ELF-1 (cell line): ENCODE measurements around the gene PTPRN2.
A peak's percentile ranks its signal among the peaks of the same experiment; 100 is the strongest.
"Not testable (repeated sequence)": the region's sequence is repeated elsewhere in the genome, so short reads cannot be mapped to it uniquely, and the experiment has no call there.

ENCODE experiments used
- DNase-seq: peaks from one replicate; pipeline ENCODE4 v3.0.0-alpha.2; 2016; ENCODE audit warnings: low read depth, low spot score

The PTPRN2 gene

DNA sequence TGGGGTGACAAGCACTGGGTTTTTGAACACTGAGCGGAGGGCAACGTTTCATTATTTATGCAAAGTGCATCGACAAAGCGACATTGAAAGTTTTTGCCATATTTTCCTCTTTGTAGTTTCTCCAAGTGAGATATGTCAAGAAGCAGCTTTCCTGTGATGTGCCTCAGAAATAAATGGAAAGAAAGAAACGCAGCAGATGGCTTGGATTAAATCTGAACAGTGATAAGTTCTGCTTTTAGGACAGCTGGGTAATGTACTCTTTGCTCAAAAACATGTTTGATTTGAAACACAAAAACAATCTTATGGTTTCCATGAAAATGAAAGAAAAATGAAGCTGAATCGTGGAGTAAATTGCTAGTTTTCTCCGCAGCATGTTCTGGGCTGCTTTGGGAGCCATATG, 166.3 kb downstream of the PTPRN2 start:
- DNase-seq: no peak

DNA sequence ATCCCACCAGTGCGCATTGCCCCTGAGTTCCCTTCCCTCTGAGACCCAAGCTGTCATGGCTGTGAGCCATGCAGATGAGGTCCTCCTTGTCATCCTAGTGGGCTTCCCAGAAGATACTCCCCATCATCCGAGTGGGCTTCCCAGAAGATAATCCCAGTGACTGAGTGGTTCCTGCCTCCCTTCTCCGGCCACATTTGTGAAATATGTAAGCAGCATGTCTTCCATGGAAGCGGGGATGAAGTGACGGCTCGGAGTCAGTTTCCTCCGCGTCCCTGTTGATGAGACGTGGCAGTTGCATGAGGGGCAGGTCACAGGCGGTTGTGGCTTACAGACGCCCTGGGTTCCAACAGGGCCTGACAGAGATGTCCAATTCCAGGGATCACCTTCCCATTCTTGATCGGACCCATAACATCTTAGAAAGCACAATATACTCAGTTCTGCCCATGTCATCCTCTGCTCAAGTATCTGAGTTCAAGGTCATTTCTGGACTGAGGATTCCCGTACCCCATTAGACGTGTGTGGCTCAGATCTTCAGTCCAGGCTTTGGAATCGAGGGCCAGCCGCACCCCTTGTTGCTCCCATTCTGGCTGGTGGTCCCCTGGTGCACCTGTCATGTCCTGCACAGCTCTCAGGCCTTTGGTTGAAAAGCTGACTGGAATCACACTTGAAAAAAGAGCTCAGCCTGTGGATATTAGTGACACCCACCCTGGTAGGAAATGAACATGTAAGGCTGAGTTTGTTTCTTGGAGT, 166.9 kb downstream of the PTPRN2 start:
- DNase-seq: no peak

DNA sequence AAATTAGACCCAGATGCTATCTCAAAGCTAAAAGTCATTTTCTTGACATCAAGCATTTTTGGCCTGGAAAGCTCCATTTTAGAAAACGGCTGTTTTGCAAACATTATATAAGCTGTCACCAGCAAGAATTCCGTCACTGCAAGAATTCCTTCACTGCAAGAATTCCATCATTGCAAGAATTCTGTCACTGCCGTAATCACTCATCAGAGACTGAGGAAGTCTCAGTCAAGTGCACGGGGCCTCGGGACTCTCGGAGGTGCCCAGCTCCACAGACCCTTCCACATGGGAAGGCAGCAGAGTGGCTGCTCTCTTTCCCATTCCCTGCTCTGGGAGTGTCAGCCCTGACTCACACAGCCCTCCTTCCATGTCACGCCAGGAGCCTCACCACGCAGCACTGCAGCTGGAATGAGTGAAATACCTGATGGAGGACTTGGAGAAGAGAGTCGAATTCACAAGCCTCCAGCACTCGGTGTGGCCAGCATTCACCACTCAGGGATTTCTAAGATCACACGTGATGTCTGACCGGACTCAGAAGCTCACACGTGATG, 168.3 kb downstream of the PTPRN2 start:
- no peak for DNase-seq

DNA sequence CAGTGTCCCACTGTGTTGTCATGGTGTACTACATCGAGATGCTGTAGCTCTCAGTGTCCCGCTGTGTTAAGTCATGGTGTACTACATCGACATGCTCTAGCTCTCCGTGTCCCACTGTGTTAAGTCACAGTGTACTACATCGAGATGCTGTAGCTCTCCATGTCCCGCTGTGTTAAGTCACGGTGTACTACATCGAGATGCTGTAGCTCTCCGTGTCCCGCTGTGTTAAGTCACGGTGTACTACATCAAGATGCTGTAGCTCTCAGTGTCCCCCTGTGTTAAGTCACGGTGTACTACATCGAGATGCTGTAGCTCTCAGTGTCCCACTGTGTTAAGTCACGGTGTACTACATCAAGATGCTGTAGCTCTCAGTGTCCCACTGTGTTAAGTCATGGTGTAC, 169.2 kb downstream of the PTPRN2 start:
- not testable (repeated sequence) for DNase-seq

DNA sequence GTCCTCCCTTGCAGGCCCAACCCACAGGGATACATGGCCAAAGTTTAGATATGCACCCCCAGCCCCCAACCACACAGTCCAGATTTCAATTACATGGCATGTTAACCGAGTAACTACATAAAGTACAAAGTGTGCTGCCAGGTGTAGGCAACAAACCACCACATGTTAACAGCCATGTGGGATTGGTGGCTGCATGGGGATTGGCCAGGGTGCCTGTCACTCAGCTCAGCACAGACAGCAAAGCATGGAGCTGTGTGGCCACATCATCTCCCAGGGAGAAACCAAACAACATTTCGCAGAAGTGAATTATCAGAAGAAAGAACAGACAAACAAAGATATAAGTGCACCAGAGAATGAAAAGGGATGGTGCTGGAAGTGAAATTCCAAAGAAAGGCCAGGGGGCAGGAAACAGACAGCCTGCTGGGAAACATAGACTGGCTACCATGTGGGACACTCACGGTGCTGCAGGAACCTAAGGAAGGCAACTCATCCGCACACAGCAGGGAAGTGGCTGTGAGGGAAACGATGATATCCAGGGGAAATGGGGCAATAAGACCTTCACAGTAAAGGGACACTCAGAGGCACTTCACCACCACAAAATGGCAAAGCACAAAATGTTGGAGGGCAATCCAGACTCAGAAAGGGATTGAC, 171.2 kb downstream of the PTPRN2 start:
- DNase-seq: no peak

DNA sequence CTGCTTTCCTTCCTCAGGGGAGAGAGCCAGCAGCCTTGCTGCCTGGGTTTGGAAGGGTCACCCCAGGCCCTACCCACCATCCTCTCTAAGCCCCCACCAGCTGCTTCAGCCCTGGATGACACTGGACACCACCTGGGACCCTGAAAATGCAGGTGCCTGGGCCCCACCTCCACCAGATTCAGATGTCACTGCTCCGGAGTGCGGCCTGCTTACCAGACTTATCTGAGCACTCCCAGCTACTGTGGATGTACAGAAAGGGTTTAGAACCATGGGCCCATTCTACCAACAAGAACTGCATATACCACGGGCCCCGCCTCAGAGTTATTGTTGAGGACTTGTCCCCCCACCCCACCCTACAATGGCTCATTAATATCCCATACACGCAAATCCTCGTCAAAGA, 172.3 kb downstream of the PTPRN2 start:
- DNase-seq: no peak

DNA sequence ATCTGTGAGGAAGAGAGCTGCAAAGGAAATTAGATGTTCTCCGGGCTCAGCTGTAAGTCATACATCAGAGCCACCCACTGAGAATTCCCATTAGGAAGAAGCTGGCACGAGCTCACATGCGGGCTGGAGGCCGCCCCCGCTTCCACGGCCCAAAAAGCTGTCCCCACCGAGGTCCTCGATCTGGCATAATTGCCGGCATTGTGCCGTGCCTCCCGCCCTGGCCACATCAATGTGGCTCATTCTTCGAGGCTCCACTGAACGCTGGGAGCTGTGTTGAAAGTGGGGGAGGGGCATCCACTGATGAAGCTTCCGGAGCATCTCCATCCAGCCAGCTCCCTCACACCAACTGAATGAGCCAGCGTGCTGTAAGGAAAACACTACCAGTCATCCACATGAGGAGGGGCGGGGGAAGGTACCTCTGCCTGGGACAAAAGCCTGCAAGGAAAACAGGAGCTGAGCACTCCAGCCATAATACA, 173.1 kb downstream of the PTPRN2 start:
- DNase-seq: no peak

DNA sequence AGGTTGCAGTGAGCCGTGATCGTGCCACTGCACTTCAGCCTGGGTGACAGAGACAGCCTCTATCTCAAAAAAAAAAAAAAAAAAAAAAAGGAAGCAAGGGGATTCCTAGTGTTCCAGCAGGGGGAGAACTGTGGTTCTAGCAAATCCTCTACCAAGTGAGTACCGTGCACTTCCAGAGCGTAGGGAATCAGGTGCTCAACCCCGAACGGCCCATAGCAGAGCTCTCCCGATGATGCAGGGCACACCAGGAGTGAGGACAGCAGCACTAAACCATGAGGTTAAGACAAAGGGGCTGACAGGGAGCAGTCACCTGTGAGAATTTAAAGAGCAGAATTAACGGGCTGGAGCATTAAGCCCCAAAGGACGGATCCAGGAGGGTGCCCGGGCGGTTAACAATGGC, 173.6 kb downstream of the PTPRN2 start:
- peak; percentile 46 for DNase-seq

DNA sequence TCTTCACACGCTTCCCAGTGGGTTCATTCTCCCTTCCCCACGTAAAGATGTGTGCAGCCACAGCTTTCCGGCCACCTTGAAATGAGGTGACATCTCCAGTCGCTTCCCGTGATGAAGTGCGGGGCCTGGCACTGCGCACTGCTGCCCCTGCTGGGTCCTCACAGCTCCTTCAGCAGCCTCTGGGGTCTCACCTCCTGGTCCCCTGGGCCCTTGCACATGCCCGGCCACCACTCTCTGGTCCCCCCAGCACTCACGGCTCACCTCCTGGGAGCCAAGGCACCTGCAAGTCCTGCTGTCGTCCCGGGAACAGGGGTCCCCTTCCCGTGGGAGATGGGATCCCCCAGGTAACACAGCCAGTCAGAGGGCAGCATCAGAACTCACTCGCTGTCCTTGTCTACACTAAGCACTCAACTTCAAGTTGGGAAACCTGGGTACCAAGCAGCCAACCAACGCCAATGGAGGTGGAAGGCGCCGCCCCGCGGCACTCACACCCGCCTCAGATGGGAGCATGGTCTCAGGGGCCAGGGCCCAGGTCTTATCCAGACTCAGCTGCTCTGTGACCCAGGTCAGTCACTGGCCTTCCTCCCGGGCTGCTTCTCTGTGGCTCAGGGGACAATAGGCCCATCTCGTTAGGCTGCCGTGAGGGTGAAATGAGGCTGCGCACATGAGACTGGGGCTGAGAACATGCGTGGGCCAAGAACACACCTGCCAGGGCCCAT, 176.2 kb downstream of the PTPRN2 start:
- DNase-seq: no peak

DNA sequence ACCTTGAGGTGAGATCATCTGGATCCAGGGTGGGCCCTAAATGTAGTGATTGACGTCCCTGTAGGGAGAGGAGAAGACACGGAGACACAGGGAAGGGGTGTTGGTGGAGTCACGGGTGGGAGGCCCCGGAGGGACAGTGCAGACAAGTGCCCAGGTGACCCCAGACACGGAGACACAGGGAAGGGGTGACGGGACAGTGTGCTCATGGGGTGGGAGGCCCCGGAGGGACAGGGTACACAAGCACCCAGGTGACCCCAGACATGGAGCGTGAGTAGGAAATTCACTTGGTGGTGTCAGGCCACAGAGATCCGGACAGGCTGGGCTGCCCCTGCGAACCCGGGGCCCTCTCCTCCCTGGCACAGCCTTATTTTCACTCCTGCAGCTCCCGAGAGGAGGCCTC, 176.9 kb downstream of the PTPRN2 start:
- no peak for DNase-seq

DNA sequence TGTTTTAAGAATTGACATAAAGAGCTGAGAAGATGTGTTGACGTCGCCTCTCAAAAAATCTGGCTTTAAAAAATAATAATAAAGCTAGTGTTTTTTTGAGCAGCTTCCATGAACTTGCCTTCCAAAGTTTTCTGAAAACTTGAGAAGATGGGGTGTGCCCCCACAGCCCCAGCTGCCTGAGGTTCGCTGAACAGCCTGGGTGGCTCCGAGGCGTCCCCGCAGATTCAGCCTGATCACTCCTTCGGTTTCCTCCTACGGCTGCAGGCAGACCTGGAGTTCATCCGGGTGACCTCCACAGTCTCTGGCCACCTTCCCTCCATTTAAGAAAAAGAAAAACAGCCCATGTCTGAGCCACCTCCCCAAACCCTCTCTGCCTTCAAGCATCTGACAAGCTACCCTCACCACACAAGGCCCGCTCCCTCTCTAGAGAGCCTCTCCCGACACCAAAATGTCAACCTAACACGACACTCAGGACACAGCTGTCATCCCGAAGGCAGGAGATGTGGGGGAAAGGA, 177.8 kb downstream of the PTPRN2 start:
- no peak for DNase-seq

DNA sequence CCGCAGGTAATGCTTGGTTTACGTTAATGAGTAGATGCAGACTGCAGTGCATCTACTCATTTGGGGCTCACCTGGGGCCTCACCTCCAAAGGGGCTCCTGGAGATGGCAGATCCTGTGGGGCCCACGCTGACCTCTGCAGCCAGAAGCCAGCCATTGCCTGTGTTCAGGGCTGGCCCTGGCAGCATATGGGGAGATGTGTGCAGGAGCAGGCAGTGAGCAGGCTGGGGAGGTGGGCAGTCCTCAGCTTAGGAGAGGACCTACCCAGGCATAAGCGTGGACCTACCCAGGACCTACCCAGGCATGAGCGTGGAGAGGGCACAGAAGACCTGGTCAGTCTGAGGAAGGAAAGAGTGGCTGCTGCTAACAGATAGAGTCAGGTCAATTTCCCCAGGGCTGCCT, 178.5 kb downstream of the PTPRN2 start:
- DNase-seq: no peak

DNA sequence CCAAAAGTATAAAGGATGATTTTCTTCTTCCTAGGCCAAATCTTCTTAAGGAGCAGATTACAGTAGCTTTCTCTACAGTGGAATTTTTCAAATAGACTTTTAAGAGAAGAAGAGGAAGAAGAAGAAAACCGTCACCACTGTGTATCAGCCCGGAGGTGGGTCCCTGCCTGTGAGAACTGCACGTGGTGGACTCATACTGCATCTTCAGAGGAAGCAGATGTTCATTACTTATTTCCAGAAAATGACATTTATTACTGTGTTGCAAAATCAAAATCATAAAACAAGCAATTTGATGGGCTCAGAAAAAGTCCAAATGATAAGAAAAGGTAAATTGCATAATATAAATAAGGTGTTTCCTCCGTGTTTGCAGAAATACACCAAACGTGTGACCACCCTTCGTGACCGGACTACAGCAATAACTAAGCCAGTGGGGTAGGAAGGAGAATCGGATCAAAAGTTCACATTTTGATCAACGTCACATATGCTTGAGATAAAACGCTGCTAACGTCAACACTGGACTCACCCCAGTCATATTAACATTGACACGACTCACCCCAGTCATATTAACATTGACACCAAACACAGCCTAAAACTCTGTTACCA, 179.2 kb downstream of the PTPRN2 start:
- no peak for DNase-seq

DNA sequence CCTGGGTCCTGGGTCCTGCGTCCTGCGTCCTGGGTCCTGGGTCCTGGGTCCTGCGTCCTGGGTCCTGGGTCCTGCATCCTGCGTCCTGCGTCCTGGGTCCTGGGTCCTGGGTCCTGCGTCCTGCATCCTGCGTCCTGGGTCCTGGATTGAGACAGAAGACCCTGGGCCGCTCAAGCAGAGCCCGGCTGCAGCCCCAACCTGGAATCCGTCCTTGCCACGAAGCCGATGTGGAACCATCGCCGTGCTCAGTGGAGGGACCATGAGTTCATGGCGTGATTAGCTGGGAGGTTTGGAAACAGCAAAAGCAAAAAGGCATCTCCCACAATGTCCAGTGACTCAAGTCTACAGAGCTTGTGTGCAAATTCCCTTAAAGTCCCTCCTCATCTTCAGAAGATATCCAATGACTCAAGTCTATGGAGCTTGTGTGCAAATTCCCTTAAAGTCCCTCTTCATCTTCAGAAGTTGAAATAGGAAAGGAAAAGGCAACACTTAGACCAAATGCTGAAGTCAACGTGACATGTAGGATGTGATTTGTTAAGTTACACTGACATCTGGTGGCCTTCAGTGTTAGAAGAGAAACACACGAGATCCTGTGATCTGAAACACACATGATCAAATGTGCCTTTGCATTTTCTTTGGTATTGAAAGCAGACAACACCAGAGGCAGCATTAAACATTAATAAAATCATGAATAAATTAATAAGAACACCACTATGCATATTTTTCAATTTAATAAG, 179.9 kb downstream of the PTPRN2 start:
- DNase-seq: no peak

DNA sequence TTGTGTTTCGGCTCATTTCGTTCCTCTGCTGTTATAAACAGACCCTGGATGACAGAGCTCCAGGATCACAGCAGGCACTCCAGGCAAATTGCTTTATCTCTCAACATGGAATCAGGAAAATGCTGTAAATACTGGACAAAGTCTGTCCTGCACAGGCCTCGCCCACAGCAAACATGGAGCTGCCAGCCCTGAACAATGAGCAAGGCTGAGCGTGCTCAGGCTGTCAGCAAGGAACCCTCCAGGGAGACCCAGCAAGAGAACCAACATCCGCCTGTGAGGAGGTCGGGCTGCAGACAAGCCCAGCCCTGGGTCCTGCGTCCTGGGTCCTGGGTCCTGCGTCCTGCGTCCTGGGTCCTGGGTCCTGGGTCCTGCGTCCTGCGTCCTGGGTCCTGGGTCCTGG, 180.8 kb downstream of the PTPRN2 start:
- DNase-seq: no peak

DNA sequence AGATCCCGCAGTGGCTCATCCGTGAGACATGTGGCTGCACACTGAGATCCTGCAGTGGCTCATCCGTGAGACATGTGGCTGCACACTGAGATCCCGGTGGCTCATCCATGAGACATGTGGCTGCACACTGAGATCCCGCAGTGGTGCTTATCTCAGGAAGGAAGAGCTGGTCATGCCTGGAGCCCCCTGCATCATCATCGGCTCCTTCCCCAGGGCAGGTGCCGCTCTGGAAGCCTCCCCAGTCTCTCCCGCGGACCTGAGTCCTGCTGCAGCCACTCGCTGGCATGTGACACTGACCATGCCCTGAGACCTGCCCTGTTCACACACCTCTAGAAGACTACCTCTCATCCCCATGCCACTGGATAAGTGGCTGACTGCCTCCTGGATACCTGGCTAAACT, 181.3 kb downstream of the PTPRN2 start:
- no peak for DNase-seq

DNA sequence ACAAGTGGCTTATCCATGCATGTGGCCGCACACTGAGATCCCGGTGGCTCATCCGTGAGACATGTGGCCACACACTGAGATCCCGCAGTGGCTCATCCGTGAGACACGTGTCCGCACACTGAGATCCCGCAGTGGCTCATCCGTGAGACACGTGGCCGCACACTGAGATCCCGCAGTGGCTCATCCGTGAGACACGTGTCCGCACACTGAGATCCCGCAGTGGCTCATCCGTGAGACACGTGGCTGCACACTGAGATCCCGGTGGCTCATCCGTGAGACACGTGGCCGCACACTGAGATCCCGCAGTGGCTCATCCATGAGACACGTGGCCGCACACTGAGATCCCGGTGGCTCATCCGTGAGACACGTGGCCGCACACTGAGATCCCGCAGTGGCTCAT, 181.9 kb downstream of the PTPRN2 start:
- DNase-seq: not testable (repeated sequence)

DNA sequence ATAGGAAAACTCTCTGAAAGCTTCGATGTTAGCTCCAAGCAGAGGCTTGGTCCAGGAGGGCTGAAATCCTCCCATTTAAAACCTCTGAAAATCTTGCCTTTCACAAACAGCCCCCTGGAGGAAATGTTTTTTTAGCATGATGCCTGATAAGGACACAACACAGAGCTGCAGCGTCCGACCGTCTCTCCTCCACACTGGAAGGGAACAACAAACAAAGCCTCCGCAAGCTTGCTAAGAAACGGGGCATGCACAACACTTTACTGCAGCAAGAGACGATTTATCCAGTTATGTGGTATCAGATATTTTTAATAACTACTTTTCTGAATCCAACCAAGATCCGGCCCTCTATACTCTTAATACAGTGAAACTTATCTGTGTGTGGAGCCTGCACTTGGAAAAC, 182.3 kb downstream of the PTPRN2 start:
- DNase-seq: no peak

DNA sequence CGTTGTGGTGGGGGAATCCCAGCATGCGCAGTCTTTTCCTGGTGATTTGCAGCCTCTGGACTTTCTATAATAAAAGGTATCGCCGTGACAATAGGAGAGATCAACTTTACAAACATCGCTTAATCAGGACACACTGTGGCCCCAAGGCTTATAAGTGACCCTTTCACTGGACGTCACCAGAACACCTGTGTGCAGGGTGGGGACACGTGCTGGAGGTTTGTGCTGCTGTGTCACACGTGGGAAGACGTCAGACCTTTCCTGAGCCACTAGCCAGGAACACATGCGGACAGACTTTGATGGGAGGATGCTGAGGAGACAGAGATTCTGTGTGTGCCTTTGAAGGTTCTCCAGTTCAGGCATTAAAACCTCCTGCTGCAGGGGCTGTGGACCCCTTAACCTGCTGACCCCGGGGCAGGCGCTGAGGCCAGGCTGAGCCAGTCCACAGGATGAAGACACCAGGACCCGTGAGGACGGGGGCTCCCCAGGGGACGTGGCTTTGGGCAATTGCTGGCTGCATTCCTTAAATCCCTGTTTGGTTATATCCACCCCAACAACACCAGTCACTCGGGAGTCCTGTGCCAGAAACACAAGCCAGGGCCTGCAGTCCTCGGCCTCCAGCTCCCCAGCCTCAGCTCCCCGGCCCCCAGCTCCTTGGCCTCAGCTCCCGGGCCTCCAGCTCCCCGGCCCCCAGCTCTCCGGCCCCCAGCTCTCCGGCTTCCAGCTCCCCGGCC, 183.4 kb downstream of the PTPRN2 start:
- DNase-seq: no peak
